Nephron progenitor cell (in vitro differentiated cells): Measurements from ENCODE around the gene ZNF664.

Source experiments
- DNase-seq: peaks from one replicate; pipeline ENCODE4 v3.0.0; 2021
- H3K27ac Mint-ChIP-seq: 2 replicates; pipeline ENCODE4 v1.8.0; 2021; ENCODE audit warnings: mild to moderate bottlenecking, moderate library complexity, mixed read lengths
- H3K27me3 Mint-ChIP-seq: 2 replicates; pipeline ENCODE4 v1.8.0; 2021; ENCODE audit warnings: mild to moderate bottlenecking, low read depth, mixed read lengths; ENCODE audit not compliant: poor library complexity
- H3K36me3 Mint-ChIP-seq: 2 replicates; pipeline ENCODE4 v1.8.0; 2021; ENCODE audit warnings: low read depth, mixed read lengths
- H3K4me1 Mint-ChIP-seq: 2 replicates; pipeline ENCODE4 v1.8.0; 2021; ENCODE audit warnings: mixed read lengths
- H3K4me3 Mint-ChIP-seq: 2 replicates; pipeline ENCODE4 v1.8.0; 2021; ENCODE audit warnings: mild to moderate bottlenecking, moderate library complexity, mixed read lengths
- H3K9me3 Mint-ChIP-seq: 2 replicates; pipeline ENCODE4 v1.8.0; 2021; ENCODE audit warnings: mild to moderate bottlenecking, moderate library complexity, mixed read lengths
- CTCF ChIP-seq: fragments of 200-600 bp; sonication (generic); IDR thresholded peaks from 2 replicates; pipeline ENCODE4 v1.5.0; 2021; ENCODE audit warnings: antibody characterized with exemption

The ZNF664 gene

GRCh38 chr12:124059752-124060151 is 86.7 kb downstream of the ZNF664 start:
- Mint-ChIP-seq H3K36me3 (no peaks in the 10 kb centered on the region), H3K4me1 (peaks cover 11% of the 10 kb centered on the region), H3K27ac (no peak overlapping the region), H3K9me3 (no peaks in the 10 kb centered on the region), H3K27me3 (peaks cover 11% of the 10 kb centered on the region), H3K4me3 (no peak overlapping the region)
- no peak for DNase-seq
- TF ChIP-seq CTCF: no peak
